A172 (cell line): ENCODE measurements around the gene SORD. TPM values are rescaled to one million over a fixed set of nuclear protein-coding genes. Genes with fewer than 3 reads are reported as not detected.
"Not testable (repeated sequence)": the region's sequence is repeated elsewhere in the genome, so short reads cannot be mapped to it uniquely, and the experiment has no call there.

Source experiments
- DNase-seq: peaks from one replicate; pipeline ENCODE4 v3.0.0-alpha.2; 2015; ENCODE audit warnings: low spot score
- total RNA-seq: library from RNA; depleted of rRNA; stranded (reverse); fragments of >200 nt; shearing (Covaris generic); gene quantifications from 2 replicates; pipeline ENCODE4 v1.2.3, GENCODE V29; 2014

The SORD gene
- total RNA-seq, 1 experiment from 2014 or later: 27.6 TPM

DNA sequence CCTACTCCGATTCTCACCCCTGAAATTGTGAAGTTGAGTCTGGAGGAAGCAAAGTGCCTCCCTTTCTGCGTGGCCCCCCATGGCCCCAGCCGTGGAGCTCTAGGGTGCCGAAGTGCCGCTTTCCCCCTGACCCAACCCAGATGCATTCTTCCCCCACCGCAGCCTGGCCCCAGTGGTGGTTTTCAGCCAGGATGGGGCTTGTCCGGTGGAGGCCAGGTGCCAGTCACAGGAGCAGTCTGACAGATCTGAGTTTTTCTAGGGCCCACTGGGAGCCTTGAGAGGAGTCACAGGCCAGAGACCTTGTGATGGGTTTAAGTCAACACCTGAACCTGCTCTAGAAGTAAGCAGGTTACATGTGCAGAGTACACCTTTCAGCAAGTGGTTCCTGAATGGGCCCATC is 39.3 kb downstream of the SORD start:
- DNase-seq: not testable (repeated sequence)

GRCh38 chr15:45064386-45064785 is 41.4 kb downstream of the SORD start:
- DNase-seq: peak; percentile 56

- DNase-seq: not testable (repeated sequence)
Observed at GRCh38 chr15:45069942-45070360, 47.0 kb downstream of the SORD start.

DNA sequence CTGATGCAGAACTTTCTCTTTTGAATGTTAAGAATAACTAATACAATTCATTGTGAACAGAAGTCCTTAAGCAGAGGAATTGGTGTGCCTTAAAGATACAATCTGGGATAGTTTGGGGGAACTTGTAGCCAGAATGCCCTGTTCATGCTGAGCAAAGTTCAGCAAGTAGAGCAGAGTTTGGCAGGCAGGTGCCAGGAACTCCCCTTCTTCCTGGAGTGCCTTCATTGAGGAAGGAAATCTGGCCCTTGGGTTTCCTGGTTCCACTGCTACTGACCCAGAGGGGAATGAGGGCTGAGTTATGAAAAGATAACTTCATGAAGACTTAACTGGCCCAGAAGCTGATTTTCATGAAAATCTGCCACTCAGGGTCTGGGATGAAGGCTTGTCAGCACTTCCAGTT is 50.6 kb downstream of the SORD start:
- DNase-seq: not testable (repeated sequence)

DNA sequence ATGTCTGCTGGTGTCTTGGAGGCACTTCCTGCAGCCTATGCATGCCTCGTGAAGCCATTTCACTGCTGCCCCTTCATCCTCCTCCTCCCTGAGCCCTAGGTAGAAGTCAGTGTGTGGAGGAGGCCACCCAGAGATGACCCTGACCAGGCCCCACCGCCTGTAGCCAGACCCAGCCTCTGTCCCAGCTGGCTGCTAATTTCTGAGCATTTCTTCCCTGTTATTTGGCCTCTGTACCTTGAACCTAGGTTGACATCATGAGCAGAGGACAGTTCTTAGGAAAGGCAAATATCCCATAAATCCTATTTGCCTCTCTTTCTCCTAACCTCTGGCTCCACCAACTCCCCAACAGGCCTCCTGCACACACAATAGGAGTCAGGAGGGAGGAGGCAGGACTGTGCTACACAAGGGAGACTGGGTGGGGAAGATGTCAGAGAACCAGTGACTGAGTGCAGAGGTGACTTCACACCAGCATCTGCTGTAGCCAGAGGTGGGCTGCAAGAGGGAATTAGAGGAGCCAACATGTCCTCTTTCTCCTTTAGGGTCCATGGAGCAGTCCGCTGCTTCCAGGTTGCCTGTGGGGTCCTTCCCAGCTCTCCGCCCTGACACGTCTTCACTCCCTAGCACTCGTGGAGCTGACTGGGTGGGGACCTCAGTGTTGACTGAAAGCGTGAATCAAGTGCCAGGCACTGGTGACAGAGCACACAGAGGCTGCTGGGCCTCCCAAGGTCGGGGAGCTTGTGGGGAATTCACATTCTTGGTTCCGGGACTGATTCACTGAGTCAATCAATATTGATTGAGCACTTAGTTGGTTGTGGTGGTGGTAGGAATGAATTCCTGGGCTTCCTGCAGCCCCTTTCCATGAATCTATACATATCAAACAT is 52.7 kb downstream of the SORD start:
- not testable (repeated sequence) for DNase-seq

DNA sequence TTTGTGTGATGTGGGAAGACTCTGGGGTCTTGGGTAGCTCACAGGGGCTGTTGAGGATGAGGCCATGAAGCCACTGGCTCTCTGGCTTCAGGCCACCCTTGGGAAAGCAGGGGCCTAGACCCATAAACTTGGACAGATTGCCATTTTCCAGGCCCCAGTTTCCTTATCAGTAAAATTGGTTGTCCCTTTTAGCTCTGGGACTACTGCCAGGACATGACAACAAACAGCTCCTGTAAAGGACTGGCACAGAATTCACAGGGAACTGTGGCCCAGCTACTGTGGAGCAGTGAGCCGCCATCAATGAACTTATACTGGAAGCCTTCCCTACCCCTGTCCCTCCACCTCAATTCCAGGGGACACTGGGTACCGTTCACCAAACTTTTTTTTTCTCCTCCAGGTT is 54.4 kb downstream of the SORD start:
- not testable (repeated sequence) for DNase-seq

- DNase-seq: not testable (repeated sequence)
Observed at GRCh38 chr15:45079201-45079600, 56.2 kb downstream of the SORD start.

- DNase-seq: not testable (repeated sequence)
Observed at GRCh38 chr15:45079628-45080246, 56.7 kb downstream of the SORD start.

DNA sequence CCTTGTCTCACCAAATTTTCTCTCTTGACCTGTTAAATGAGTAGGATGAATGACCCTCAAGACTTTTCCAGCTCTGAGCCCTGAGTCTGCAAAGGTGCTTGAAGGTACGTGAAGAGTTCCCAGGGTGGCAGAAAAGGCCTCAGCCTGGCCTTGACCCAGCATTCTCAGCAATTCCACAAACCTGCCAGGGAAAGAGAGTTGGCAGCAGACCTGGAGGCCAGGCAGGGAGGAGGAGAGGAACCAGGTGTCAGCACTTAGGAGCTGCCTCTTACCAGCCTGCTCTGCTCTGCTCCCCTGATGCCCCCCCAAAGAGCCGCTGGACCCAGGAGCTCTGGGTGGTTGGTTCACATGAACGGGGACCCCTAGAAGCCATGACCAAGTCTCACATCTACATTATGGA is 57.6 kb downstream of the SORD start:
- DNase-seq: not testable (repeated sequence)

- DNase-seq: not testable (repeated sequence)
Observed at GRCh38 chr15:45082412-45082811, 59.4 kb downstream of the SORD start.

DNA sequence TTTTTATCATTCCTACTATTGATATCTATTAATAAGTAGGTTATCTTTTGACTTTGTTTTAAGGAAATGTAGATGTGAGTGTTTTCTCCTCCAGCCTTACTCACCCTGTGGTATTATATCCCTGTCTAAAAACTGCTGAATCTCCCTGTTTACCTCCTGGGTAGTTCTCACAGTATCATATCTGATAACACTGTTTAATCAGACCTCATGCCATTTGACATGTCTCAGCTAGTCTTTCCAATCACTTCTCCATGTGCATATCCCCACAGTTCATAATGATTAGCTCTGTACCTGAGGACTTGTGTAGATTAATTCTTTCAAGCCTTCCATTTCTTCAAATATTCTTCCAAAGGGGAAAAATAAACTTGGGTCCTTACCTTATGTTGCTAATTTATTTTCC is 60.2 kb downstream of the SORD start:
- no peak for DNase-seq

GRCh38 chr15:45084163-45084562 is 61.2 kb downstream of the SORD start:
- DNase-seq: no peak

DNA sequence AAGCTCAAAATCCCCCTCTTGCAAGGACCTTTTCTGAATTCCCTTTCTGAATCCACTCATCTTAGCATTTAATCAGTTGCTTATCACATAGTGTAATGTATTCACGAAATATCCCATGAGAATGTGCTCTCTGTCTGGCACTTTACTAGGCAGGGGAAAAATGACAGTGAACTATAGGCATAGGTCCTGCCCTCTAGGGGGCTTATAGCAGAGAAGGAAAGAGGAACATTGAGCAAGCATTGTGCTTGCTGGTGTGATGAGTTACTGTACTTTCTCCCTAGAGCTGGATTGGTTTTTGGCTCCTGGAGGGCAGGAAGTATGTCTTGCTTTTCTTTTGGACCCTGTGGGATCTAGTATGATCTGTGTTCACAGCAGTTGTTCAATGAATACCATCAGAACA is 64.5 kb downstream of the SORD start:
- no peak for DNase-seq

- peak; percentile 81 for DNase-seq
Observed at GRCh38 chr15:45088801-45089711, 66.1 kb downstream of the SORD start.

- DNase-seq: peak; percentile 32
Observed at GRCh38 chr15:45089712-45090373, 66.8 kb downstream of the SORD start.

DNA sequence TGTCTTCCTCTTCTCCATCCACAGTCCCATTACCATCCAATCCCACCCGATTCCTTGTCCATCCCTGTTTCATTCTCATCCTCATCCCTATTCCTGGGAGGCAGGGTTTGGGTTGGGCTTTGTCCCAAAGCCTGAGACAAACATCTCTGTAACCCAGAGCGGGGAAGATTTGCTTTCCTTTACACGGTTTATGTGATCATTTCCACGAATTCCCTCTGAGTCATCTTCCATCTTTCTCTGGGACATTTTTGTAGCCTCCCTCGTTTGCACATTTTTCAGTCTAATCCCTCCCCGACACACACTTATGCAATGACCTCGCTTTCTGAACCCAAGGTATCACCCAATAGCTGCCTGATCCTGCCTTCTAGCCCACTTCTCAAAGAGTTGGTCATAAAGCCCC is 68.2 kb downstream of the SORD start:
- peak; percentile 36 for DNase-seq

DNA sequence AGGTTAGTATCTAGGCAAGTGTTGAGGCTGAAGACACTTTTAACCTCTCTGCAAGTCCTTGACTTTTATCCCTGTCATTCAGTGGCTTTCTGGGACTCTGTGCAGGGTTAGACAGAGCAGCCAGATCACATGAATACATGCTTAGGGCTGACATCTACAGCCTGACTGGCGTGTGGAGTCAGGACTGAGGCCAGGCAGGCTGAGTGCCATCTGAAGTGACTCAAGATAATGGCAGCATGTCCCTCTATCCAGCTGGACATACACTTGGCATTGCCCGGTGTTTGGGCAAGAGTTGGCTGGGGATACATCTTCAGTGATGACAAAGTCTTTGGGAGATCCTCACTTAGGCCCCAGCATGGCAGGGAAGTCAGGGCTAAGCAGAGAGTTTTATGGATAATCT is 68.6 kb downstream of the SORD start:
- DNase-seq: no peak

- no peak for DNase-seq
Observed at GRCh38 chr15:45093013-45093412, 70.0 kb downstream of the SORD start.

- no peak for DNase-seq
Observed at GRCh38 chr15:45093622-45094357, 70.8 kb downstream of the SORD start.

DNA sequence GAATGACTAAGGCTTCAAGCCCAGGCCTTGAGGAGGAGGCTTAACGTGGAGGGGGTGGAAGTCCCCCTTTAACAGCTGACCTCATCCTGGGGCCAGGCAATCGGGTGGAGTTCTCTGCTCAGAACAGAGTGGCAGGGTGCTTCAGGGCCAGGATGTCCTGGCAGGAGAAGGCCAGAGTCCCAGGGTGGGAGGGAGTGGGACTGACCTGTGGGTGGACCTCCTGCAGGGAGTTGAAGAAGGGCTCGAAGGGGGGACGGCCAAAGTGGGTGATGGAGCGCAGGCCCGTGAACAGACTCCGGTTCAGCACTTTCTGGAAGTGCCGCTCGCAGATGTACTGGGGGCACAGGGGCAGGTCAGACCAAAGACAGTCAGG is 71.3 kb downstream of the SORD start:
- peak; percentile 18 for DNase-seq

- DNase-seq: no peak
Observed at GRCh38 chr15:45095661-45096060, 72.7 kb downstream of the SORD start.
